ENCODE data around the gene SERBP1. TPM values are rescaled to one million over a fixed set of nuclear protein-coding genes. Genes with fewer than 3 reads are reported as not detected.
A peak's percentile ranks its signal among the peaks of the same experiment; 100 is the strongest.

The SERBP1 gene
- total RNA-seq, 1 donor from 2014 or later, result 255 TPM

GRCh38 chr1:67433837-67434236 is 3.6 kb upstream of the SERBP1 start:
- no peak for TF ChIP-seq CTCF (IDR thresholded peaks at IDR 0.05; ENCODE audit: unreplicated experiment)
- Mint-ChIP-seq H3K27me3 (ENCODE audit: low read depth) (no peaks in the 10 kb centered on the region), H3K27ac (no peak overlapping the region), H3K4me3 (no peak overlapping the region), H3K9me3 (no peaks in the 10 kb centered on the region), H3K4me1 (peaks cover 41% of the 10 kb centered on the region), H3K36me3 (peaks cover 2% of the 10 kb centered on the region)
- DNase-seq (ENCODE audit: low spot score in 2 of 2, unreplicated experiment in 2 of 2), result no peak

GRCh38 chr1:67432745-67433144 is 2.5 kb upstream of the SERBP1 start:
- DNase-seq (ENCODE audit: low spot score in 2 of 2, unreplicated experiment in 2 of 2), result no peak
- Mint-ChIP-seq H3K4me1 (peaks cover 42% of the 10 kb centered on the region), H3K27ac (no peak overlapping the region), H3K9me3 (no peaks in the 10 kb centered on the region), H3K4me3 (no peak overlapping the region), H3K36me3 (peaks cover 2% of the 10 kb centered on the region), H3K27me3 (ENCODE audit: low read depth) (no peaks in the 10 kb centered on the region)
- no peak for TF ChIP-seq CTCF (IDR thresholded peaks at IDR 0.05; ENCODE audit: unreplicated experiment)

GRCh38 chr1:67431869-67432578 is 1.8 kb upstream of the SERBP1 start:
- H3K4me1 Mint-ChIP-seq, result peaks cover 47% of the 10 kb centered on the region
- no peaks in the 10 kb centered on the region for H3K27me3 Mint-ChIP-seq (ENCODE audit: low read depth)
- TF ChIP-seq CTCF (IDR thresholded peaks at IDR 0.05; ENCODE audit: unreplicated experiment), result no peak
- peak overlapping the region; percentile 32 for H3K27ac Mint-ChIP-seq
- DNase-seq (ENCODE audit: low spot score in 2 of 2, unreplicated experiment in 2 of 2), result no peak
- no peaks in the 10 kb centered on the region for H3K9me3 Mint-ChIP-seq
- H3K36me3 Mint-ChIP-seq, result peaks cover 2% of the 10 kb centered on the region
- H3K4me3 Mint-ChIP-seq, result peak overlapping the region; percentile 100

GRCh38 chr1:67431156-67431765 is 1.1 kb upstream of the SERBP1 start:
- no peak for DNase-seq (ENCODE audit: low spot score in 2 of 2, unreplicated experiment in 2 of 2)

More at GRCh38 chr1:67431156-67431765, 1.1 kb upstream of the SERBP1 start:
- H3K4me1 Mint-ChIP-seq, result peaks cover 52% of the 10 kb centered on the region
- H3K27ac Mint-ChIP-seq, result peak overlapping the region; percentile 95
- H3K9me3 Mint-ChIP-seq, result no peaks in the 10 kb centered on the region
- no peak for TF ChIP-seq CTCF (IDR thresholded peaks at IDR 0.05; ENCODE audit: unreplicated experiment)
- peak overlapping the region; percentile 100 for H3K4me3 Mint-ChIP-seq
- H3K36me3 Mint-ChIP-seq, result peaks cover 2% of the 10 kb centered on the region
- no peaks in the 10 kb centered on the region for H3K27me3 Mint-ChIP-seq (ENCODE audit: low read depth)
